Urinary bladder (tissue), 4 donors: ENCODE data around the gene ERGIC1. TPM values are rescaled to one million over a fixed set of nuclear protein-coding genes. Genes with fewer than 3 reads are reported as not detected.

Experiments used
- DNase-seq: peaks from one replicate; pipeline ENCODE4 v3.0.0-alpha.2; 2015; ENCODE audit errors: extremely low spot score
- H3K27ac ChIP-seq: one replicate; pipeline ENCODE4 v1.5.1; 2013; ENCODE audit warnings: low read depth, mild to moderate bottlenecking, moderate library complexity
- H3K36me3 ChIP-seq: one replicate; pipeline ENCODE4 v1.6.1; 2013; ENCODE audit warnings: mild to moderate bottlenecking, moderate library complexity; ENCODE audit not compliant: insufficient read depth
- H3K4me1 ChIP-seq: one replicate; pipeline ENCODE4 v1.6.1; 2013; ENCODE audit warnings: mild to moderate bottlenecking, moderate library complexity; ENCODE audit not compliant: insufficient read depth
- H3K4me3 ChIP-seq: one replicate; pipeline ENCODE4 v1.5.1; 2013; ENCODE audit warnings: low read depth, low read length
- WGBS: extraction: QIAGEN DNeasy Blood & Tissue Kit; methylation state at CpG from one replicate; pipeline ENCODE4 v1.1.7; 2013; 5-methylcytosine and 5-hydroxymethylcytosine counted together
- polyA plus RNA-seq: library from polyadenylated mRNA; stranded (reverse); fragments of 200-250 nt; gene quantifications from one replicate; pipeline ENCODE4 v1.2.3, GENCODE V29; 2013
- total RNA-seq: library from RNA; depleted of rRNA; stranded (reverse); fragments of >200 nt; gene quantifications from one replicate; pipeline ENCODE4 v1.2.3, GENCODE V29; 2014
- donor health status: healthy with polysubstance abuse.
- donor health status: healthy.

The ERGIC1 gene
- total and polyA plus RNA-seq, 2 donors = 68.5 to 103 TPM

DNA sequence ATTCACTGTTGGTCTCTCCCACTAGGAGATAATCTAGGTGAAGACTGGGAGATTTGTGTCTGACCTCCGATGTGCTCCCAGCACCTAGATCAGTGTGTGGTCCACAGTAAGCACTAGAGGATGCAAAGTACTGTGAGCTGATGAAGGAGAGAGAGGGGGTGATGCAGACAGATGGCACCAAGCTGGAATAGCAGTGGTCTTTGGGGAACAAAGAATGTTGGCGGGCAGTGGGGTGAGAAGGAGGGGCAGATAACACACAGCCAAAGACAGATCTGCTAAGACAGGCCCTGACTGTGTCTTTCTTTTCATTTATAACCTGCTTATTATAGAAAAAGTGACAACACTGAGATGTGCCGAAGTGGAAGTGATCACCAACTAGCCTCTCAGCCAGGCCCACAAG, 37.5 kb downstream of the ERGIC1 start:
- no peak overlapping the region for H3K4me3 ChIP-seq
- H3K36me3 ChIP-seq = no peaks in the 10 kb centered on the region
- DNase-seq = no peak
- no peaks in the 10 kb centered on the region for H3K4me1 ChIP-seq
- peak overlapping the region; percentile 63 for H3K27ac ChIP-seq
- WGBS = 63% methylated on average over 3 of the region's 3 CpGs

DNA sequence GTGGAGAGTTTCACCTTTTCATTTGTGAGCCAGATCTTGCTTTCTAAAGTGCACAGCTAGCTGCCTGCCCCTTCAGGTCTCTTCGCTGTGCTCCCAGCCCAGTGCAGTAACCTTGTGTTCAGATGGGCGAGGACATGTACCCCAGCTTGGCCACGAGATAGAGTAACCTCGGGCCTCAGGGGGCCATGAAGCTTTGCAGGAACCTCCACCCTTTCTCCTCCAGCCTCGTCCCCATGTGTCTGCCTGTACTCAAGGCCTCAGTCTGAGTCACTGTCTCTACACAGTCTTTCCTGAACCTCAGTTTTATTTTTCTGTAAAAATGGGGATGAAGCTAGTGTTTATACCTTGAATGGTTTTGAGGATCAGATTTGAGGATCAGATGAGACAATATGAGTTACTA, 37.9 kb downstream of the ERGIC1 start:
- no peak for DNase-seq
- Histone ChIP-seq H3K4me1 (no peaks in the 10 kb centered on the region), H3K4me3 (no peak overlapping the region), H3K36me3 (no peaks in the 10 kb centered on the region), H3K27ac (peak overlapping the region; percentile 55)
- 59% methylated on average over 5 of the region's 5 CpGs for WGBS

DNA sequence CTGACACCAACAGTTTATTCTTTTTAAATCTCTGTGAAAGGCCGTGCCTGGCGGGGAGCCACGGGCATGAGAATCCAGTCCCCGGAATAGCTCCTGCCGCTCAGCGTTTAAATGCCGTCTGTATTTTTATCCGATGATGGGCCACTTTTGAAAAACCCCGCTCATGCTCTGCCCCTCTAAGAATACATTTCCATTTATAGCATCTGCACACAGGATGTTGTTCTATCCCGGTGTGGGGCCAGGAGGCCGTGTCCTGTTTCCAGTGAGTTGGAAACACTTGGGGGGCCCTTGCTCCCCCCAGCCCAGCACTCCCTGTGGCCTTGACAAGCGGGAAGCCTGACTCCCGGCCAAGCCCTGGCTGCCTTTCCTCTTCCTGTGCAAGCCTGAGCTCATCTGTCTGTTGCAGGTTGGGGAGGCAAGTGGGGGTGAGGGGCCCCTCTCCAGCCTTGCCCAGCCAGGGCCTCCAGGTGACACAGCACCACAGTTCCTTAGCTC, 39.0 kb downstream of the ERGIC1 start:
- Histone ChIP-seq H3K4me3 (no peak overlapping the region), H3K36me3 (no peaks in the 10 kb centered on the region), H3K27ac (peak overlapping the region; percentile 72), H3K4me1 (no peaks in the 10 kb centered on the region)
- 15% methylated on average over 13 of the region's 13 CpGs for WGBS
- no peak for DNase-seq

DNA sequence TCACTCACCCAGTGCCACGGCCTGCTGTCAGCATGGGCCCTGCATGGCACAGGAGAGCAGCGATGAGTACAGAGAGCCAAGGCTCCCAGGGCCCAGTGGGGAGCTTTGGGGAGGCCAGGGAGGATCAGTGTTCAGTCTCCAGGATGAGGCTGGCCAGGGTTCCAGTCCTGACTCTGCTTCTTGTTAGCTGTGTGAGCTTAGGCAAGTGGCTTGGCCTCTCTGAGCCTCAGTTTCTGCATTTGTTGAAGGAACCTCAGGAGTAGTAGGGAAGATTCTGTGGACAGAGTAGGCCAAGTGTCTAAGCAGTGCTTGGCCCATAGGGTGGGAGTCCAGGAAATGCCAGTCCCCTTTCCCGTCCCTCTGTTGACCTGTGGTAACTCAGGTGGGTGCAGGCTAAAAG, 39.5 kb downstream of the ERGIC1 start:
- Histone ChIP-seq H3K4me1 (no peaks in the 10 kb centered on the region), H3K27ac (peak overlapping the region; percentile 72), H3K36me3 (no peaks in the 10 kb centered on the region), H3K4me3 (no peak overlapping the region)
- no peak for DNase-seq
- 74% methylated on average over 3 of the region's 3 CpGs for WGBS

DNA sequence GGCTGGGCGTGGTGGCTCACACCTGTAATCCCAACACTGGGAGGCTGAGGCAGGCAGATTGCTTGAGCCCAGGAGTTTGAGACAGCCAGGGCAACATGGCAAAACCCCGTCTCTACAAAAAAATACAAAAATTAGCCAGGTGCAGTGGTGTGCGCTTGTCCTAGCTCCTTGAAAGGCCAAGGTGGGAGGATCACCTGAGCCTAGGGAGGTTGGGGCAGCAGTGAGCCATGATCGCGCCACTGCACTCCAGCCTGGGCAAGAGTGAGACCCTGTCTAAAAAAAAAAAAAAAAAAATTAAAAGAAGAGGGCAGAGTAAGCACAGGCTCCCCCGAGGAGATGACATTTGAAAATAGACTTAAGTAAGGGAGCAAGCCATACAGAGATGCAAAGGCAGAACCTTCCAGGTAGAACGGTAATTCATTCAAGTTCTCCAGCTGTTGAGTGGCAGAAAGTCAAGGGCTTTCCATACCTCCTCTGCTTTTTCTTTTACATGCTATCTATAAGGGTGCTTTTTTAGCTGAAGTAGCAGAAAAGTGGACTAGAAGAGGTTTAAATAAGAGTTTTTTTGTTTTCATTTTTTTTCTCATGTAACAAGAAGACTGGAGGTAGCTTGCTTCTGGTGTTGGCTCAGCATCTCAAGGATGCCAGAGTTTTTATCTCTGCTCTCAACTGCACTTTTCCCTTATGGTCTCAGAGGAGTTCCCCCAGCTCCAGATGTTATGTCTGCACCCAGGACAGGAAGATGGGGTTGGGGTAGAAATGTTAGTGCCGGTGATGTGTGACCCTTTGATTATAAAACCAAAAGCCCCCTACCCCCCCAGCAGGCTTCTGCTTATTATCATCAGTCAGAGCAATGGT, 40.8 kb downstream of the ERGIC1 start:
- Histone ChIP-seq H3K36me3 (no peaks in the 10 kb centered on the region), H3K27ac (no peak overlapping the region), H3K4me3 (no peak overlapping the region), H3K4me1 (no peaks in the 10 kb centered on the region)
- 89% methylated on average over 8 of the region's 8 CpGs for WGBS
- DNase-seq = no peak

DNA sequence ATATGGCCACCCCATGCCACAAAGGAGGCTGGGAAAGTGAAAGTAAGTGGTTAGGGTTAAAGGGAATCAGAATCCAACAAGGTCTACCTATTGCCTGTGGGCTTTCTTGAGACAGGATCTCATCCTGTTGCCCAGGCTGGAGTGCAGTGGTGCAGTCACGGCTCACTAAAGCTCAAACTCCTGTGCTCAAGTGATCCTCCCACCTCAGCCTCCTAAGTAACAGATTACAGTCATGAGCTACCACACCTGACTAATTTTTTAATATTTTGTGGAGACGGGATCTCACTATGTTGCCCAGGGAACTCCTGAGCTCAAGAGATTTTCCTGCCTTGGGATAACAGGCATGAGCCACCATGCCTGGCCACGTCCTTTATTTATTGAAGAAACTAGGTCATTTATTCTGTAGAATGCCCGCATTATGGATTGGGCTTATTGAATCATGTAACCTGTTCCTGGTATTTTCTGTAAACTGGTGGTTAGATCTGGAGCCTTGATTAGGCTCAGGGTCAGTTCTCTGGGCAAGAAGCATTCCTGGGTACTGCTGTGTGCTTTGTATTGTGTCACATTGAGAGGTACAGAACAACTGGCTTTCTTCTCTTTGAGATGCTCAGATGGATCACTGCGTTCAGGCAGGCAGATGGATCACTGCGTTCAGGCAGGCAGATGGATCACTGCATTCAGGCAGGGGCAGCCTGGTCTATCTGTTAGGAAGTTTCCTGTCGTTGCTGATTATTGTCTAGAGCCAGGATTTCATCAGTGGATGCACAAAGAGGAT, 41.6 kb downstream of the ERGIC1 start:
- DNase-seq = no peak
- WGBS = 65% methylated on average over 7 of the region's 7 CpGs
- H3K4me1 ChIP-seq = no peaks in the 10 kb centered on the region
- no peak overlapping the region for H3K27ac ChIP-seq
- H3K36me3 ChIP-seq = no peaks in the 10 kb centered on the region
- no peak overlapping the region for H3K4me3 ChIP-seq

DNA sequence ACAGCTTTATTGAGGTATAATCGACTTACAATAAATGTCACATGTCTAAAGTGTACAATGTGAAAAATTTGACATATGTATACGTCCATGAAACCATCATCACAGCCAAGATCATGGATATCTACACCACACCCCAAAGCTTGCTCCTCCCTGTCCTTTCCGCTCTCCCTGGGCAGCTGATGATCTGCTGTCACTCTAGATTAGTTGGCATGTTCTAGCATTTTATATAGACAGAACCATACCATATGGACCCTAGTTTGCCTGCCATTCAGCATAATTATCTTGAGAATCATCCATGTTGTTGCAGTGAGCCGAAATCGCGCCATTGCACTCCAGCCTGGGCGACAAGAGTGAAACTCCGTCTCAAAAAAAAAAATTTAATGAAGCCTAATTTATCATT, 42.5 kb downstream of the ERGIC1 start:
- H3K27ac ChIP-seq = no peak overlapping the region
- no peak for DNase-seq
- no peaks in the 10 kb centered on the region for H3K36me3 ChIP-seq
- no peak overlapping the region for H3K4me3 ChIP-seq
- WGBS = 93% methylated on average over 8 of the region's 8 CpGs
- H3K4me1 ChIP-seq = no peaks in the 10 kb centered on the region

DNA sequence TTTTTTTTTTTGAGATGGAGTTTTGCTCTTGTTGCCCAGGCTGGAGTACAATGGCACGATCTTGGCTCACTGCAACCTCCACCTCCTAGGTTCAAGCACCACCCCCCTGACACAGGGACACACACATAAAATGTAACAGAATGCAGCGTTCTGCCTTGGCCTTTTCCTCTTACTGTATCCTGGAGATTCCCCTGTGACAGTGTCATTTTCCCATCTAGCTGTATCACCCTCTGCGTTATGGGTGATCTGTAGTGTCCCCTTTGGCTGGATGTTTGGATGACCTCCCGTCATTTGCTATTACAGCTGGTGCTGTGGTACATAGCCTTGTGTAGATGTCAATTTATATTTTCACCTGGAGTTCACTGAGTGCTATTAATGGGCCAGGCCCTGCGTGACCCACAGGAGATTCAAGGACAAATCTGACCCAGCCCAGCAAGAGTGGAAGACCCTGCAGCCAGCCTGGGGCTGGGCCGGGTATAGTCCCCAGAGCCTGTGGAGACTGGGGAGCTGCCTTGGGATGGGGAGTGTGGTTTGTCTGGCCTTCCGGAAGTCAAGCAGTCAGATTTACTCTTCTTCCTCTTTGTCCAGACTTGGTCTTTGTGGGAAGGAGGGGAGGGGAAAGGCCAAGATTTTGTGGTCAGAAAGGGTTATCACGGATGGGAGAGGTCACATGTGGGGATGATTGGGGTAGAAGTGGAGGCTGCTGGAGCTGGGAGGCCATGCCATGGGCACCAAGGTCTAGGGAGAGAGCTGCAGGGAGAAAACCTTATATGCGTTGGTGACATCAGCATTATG, 43.6 kb downstream of the ERGIC1 start:
- no peak overlapping the region for H3K27ac ChIP-seq
- H3K4me1 ChIP-seq = no peaks in the 10 kb centered on the region
- WGBS = 91% methylated on average over 9 of the region's 9 CpGs
- no peaks in the 10 kb centered on the region for H3K36me3 ChIP-seq
- H3K4me3 ChIP-seq = no peak overlapping the region
- no peak for DNase-seq

DNA sequence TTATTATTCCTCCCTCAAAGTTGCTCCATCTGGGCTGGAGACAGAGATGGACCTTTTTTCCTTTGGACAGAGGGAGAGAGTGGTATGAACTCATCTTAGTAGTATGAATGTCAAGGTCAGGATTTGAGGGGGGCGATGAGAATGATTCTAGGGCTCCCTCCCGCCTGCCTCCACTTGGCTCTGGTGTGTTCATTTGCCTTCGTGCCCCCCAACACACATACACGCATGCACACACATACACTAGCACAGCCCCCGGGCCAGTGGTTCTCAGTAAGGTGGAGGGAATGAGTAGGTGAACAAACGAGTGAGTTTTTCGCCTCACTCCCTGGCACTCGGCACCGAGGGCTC, 44.5 kb downstream of the ERGIC1 start:
- Histone ChIP-seq H3K36me3 (no peaks in the 10 kb centered on the region), H3K4me3 (no peak overlapping the region), H3K4me1 (no peaks in the 10 kb centered on the region), H3K27ac (no peak overlapping the region)
- no peak for DNase-seq
- WGBS = 88% methylated on average over 9 of the region's 9 CpGs

DNA sequence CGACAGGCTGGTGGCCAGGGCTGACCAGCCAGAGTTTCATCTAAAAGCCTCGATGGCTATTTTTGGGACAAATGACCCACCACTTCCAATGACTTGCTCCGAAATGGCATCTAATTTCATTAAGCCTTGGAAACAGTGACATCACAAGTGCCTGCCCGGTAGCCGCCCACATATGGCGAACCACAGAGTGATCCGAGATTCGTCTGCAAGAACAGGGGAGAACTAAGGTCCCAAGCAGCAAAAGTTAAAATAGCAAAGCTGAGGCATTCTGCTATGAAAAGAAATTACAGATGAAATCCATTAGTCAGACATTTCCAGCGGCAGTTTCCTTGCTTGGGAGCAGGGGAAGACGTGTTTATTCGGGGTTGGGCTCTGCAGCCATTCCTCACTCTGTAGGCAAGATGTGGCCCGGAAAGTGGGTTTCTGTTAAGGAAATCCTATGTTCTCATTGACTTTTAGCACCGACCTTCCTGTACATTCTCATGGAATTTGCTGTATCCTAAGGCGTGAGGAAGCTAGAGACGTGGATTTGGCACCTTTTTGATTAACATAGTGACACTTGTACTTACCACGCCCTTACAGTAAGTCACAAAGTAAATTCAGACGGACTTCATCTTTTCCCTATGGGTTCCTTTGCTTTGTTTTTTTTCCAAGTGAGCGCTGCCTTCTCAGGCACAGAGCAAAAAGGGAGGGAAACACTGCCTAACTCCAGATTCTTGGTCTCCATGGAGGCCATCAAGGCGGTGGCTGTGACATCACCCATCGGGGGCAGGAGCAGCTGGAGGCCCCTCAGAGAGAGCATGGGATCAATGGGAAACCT, 45.1 kb downstream of the ERGIC1 start:
- no peak overlapping the region for H3K27ac ChIP-seq
- H3K36me3 ChIP-seq = no peaks in the 10 kb centered on the region
- DNase-seq = no peak
- H3K4me3 ChIP-seq = no peak overlapping the region
- H3K4me1 ChIP-seq = no peaks in the 10 kb centered on the region
- 69% methylated on average over 20 of the region's 20 CpGs for WGBS

DNA sequence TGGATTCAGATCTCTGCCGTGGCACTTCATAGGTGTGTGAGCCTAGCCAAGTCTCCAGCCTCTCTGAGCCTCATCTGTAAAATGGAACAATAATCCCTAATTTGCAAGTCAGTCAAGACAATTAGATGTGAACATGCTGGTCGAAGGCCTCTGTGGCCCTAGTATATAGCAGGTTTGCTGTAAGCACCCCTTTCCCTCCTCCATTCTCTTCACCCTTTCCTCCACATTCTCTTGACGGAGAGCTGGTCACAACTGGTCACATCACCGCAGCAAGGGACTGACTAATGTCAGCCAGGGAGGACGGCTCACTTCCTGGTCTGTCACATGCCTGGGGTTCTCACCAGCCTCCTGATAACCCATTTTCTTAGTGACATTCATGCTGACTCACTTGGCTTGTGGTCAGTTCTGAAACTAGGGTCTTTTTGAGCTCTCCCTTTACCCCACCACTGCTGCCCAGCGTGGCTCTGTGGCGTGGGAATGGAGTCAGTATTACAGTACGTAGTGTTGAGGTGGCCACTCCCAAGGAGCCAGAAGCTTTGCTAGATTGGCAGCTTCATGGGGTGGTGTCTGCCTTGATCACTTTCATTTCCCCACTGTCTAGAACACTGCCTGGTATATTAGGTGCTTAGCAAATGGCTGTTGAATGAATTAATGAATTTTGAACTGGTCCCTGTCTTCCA, 47.8 kb downstream of the ERGIC1 start:
- H3K4me1 ChIP-seq = no peaks in the 10 kb centered on the region
- WGBS = 89% methylated on average over 8 of the region's 8 CpGs
- H3K4me3 ChIP-seq = no peak overlapping the region
- no peak overlapping the region for H3K27ac ChIP-seq
- DNase-seq = no peak
- no peaks in the 10 kb centered on the region for H3K36me3 ChIP-seq

DNA sequence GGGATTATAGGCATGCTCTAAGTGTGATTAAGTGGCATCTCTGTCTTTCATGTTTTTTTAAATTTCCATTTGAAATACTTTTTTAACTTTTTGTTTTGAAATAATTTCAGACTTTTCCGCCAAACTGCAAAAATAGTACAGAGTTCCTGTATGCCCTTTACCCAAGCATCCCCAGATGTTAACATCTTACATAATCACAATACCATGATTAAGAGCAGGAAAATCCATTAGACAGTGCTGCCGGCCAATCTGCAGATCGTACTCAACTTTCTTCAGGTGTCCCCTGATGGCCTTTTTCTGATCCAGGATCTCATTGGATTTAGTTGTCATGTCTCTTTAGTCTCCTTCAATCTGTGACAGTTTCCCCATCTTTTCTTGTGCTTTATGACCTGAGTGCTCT, 49.0 kb downstream of the ERGIC1 start:
- no peak for DNase-seq
- no peak overlapping the region for H3K27ac ChIP-seq
- no peaks in the 10 kb centered on the region for H3K36me3 ChIP-seq
- H3K4me1 ChIP-seq = no peaks in the 10 kb centered on the region
- WGBS = 86% methylated on average over 3 of the region's 3 CpGs
- H3K4me3 ChIP-seq = no peak overlapping the region
